Hematopoietic multipotent progenitor cell treated with erythropoietin and hydrocortisone succinate and interleukin-3 and kit ligand, for 6 days (in vitro differentiated cells): ENCODE data around the gene SERPINA5.
A peak's percentile ranks its signal among the peaks of the same experiment; 100 is the strongest.

Source experiments
- DNase-seq: peaks from one replicate; pipeline ENCODE4 v3.0.0-alpha.2; 2015

Gene SERPINA5

GRCh38 chr14:94555991-94556390, 25.2 kb upstream of the SERPINA5 start:
- no peak for DNase-seq

- no peak for DNase-seq
Measured at GRCh38 chr14:94557327-94557726, 23.9 kb upstream of the SERPINA5 start.

GRCh38 chr14:94558842-94559241, 22.4 kb upstream of the SERPINA5 start:
- DNase-seq, result no peak

GRCh38 chr14:94559638-94560290, 21.5 kb upstream of the SERPINA5 start:
- no peak for DNase-seq

GRCh38 chr14:94560291-94560665, 20.9 kb upstream of the SERPINA5 start:
- DNase-seq, result no peak

- no peak for DNase-seq
Measured at GRCh38 chr14:94560751-94561655, 20.2 kb upstream of the SERPINA5 start, which contains the start of gene SERPINA4. Gene SERPINA4, plus strand, starts transcription at chr14:94561442. Its CDS starts 2,041 bp downstream, at chr14:94563483.

GRCh38 chr14:94561656-94562010, 19.6 kb upstream of the SERPINA5 start:
- DNase-seq, result no peak

- DNase-seq, result peak; percentile 7
Measured at GRCh38 chr14:94562022-94562421, 19.2 kb upstream of the SERPINA5 start.

- no peak for DNase-seq
Measured at GRCh38 chr14:94562941-94563883, 18.0 kb upstream of the SERPINA5 start.

- DNase-seq, result no peak
Measured at GRCh38 chr14:94564381-94564780, 16.8 kb upstream of the SERPINA5 start.

GRCh38 chr14:94568186-94568585, 13.0 kb upstream of the SERPINA5 start:
- no peak for DNase-seq

GRCh38 chr14:94569381-94570001, 11.7 kb upstream of the SERPINA5 start:
- no peak for DNase-seq

- no peak for DNase-seq
Measured at GRCh38 chr14:94570002-94570400, 11.2 kb upstream of the SERPINA5 start.

GRCh38 chr14:94570440-94570839, 10.8 kb upstream of the SERPINA5 start:
- no peak for DNase-seq

- DNase-seq, result no peak
Measured at GRCh38 chr14:94571395-94571794, 9.8 kb upstream of the SERPINA5 start.

GRCh38 chr14:94571950-94572349, 9.3 kb upstream of the SERPINA5 start:
- no peak for DNase-seq

GRCh38 chr14:94572637-94573303, 8.5 kb upstream of the SERPINA5 start:
- no peak for DNase-seq

- DNase-seq, result no peak
Measured at GRCh38 chr14:94573475-94574277, 7.5 kb upstream of the SERPINA5 start.

- no peak for DNase-seq
Measured at GRCh38 chr14:94574336-94574735, 6.9 kb upstream of the SERPINA5 start.

- DNase-seq, result no peak
Measured at GRCh38 chr14:94575730-94576585, 5.3 kb upstream of the SERPINA5 start.
